Measurements from ENCODE around the gene FAM9B.
"Not testable (repeated sequence)": the region's sequence is repeated elsewhere in the genome, so short reads cannot be mapped to it uniquely, and the experiment has no call there.

FAM9B gene

GRCh38 chrX:9033989-9034388 is at the start of gene FAM9B:
Gene FAM9B, minus strand, starts transcription at chrX:9034127. Its CDS starts 1,141 bp downstream, at chrX:9032986.
- DNase-seq (ENCODE audit: low read depth in 2 of 2), result no peak

GRCh38 chrX:9081271-9081670 is 47.3 kb upstream of the FAM9B start:
- DNase-seq (ENCODE audit: low read depth in 2 of 2), result no peak

GRCh38 chrX:9074326-9074725 is 40.4 kb upstream of the FAM9B start:
- DNase-seq (ENCODE audit: low read depth in 2 of 2), result no peak

- DNase-seq (ENCODE audit: low read depth in 2 of 2), result peak; percentile 26 to 32
Observed at GRCh38 chrX:9072281-9072680, 38.4 kb upstream of the FAM9B start.

- DNase-seq (ENCODE audit: low read depth in 2 of 2), result no peak
Observed at GRCh38 chrX:9071031-9071650, 37.2 kb upstream of the FAM9B start.

- DNase-seq (ENCODE audit: low read depth in 2 of 2), result no peak
Observed at GRCh38 chrX:9069573-9069972, 35.6 kb upstream of the FAM9B start.

GRCh38 chrX:9064694-9065093 is 30.8 kb upstream of the FAM9B start:
- DNase-seq (ENCODE audit: low read depth in 2 of 2), result no peak

- DNase-seq (ENCODE audit: low read depth in 2 of 2), result no peak
Observed at GRCh38 chrX:9062641-9063040, 28.7 kb upstream of the FAM9B start.

- DNase-seq (ENCODE audit: low read depth in 2 of 2), result no peak
Observed at GRCh38 chrX:9055354-9055753, 21.4 kb upstream of the FAM9B start.

- no peak for DNase-seq (ENCODE audit: low read depth in 2 of 2)
Observed at GRCh38 chrX:9052081-9052480, 18.2 kb upstream of the FAM9B start.

GRCh38 chrX:9050331-9050730 is 16.4 kb upstream of the FAM9B start:
- no peak for DNase-seq (ENCODE audit: low read depth in 2 of 2)

- no peak for DNase-seq (ENCODE audit: low read depth in 2 of 2)
Observed at GRCh38 chrX:9048801-9049200, 14.9 kb upstream of the FAM9B start.

GRCh38 chrX:9038244-9038643 is 4.3 kb upstream of the FAM9B start:
- DNase-seq (ENCODE audit: low read depth in 2 of 2), result no peak

- no peak for DNase-seq (ENCODE audit: low read depth in 2 of 2)
Observed at GRCh38 chrX:9037296-9037695, 3.4 kb upstream of the FAM9B start.

GRCh38 chrX:9033586-9033985 is 341 bp downstream of the FAM9B start:
- DNase-seq (ENCODE audit: low read depth in 2 of 2), result no peak

GRCh38 chrX:9033179-9033578 is 748 bp downstream of the FAM9B start:
- no peak for DNase-seq (ENCODE audit: low read depth in 2 of 2)

GRCh38 chrX:9023293-9023692 is 10.6 kb downstream of the FAM9B start:
- no peak for DNase-seq (ENCODE audit: low read depth in 2 of 2)

GRCh38 chrX:9019151-9019550 is 14.8 kb downstream of the FAM9B start:
- peak; percentile 37 to 48 for DNase-seq (ENCODE audit: low read depth in 2 of 2)

- not testable (repeated sequence) for DNase-seq (ENCODE audit: low read depth in 2 of 2)
Observed at GRCh38 chrX:9018332-9018731, 15.6 kb downstream of the FAM9B start.

GRCh38 chrX:9003041-9003440 is 30.9 kb downstream of the FAM9B start:
- no peak for DNase-seq (ENCODE audit: low read depth in 2 of 2)

- peak; percentile 15 for DNase-seq (ENCODE audit: low read depth in 2 of 2)
Observed at GRCh38 chrX:8988446-8988845, 45.5 kb downstream of the FAM9B start.

GRCh38 chrX:8987672-8988250 is 46.2 kb downstream of the FAM9B start:
- no peak for DNase-seq (ENCODE audit: low read depth in 2 of 2)

GRCh38 chrX:8984231-8984630 is 49.7 kb downstream of the FAM9B start:
- no peak for DNase-seq (ENCODE audit: low read depth in 2 of 2)

GRCh38 chrX:8981723-8982122 is 52.2 kb downstream of the FAM9B start:
- DNase-seq (ENCODE audit: low read depth in 2 of 2), result no peak

Measured in fibroblast of skin of left quadriceps (primary cell).